Brain microvascular endothelial cell (primary cell): ENCODE results near the gene KMT2D.

Source experiments
- DNase-seq: peaks from one replicate; pipeline ENCODE4 v3.0.0-alpha.2; 2020
- H3K27ac ChIP-seq: fragments of 250-450 bp; sonication (Bioruptor Pico); 2 replicates; pipeline ENCODE4 v1.5.1; 2020; ENCODE audit warnings: mild to moderate bottlenecking, moderate library complexity
- H3K27me3 ChIP-seq: fragments of 250-450 bp; sonication (Bioruptor Pico); replicated peaks from 2 replicates; pipeline ENCODE4 v1.5.1; 2020; ENCODE audit warnings: mild to moderate bottlenecking
- H3K36me3 ChIP-seq: fragments of 250-450 bp; sonication (Bioruptor Pico); replicated peaks from 2 replicates; pipeline ENCODE4 v1.5.1; 2020; ENCODE audit warnings: mild to moderate bottlenecking
- H3K4me3 ChIP-seq: 2 replicates; pipeline ENCODE4 v1.5.1; 2011; ENCODE audit warnings: low read depth, mild to moderate bottlenecking, control low read depth, low read length, moderate library complexity
- in situ Hi-C: cut with HindIII; loops from 2 replicates; pipeline ENCODE4 v1.10.0; 2017; ENCODE audit warnings: low sequenced_read_pairs, low pct_ligation_motif_present
- TF ChIP-seq, protein P1 (sequence below): IDR thresholded peaks from 2 replicates; pipeline ENCODE4 v1.5.1; 2011; ENCODE audit warnings: low read depth, mild to moderate bottlenecking, moderate library complexity, low read length, control low read depth, inconsistent platforms; ENCODE audit errors: missing control alignments

KMT2D gene

GRCh38 chr12:49032679-49033447 is 27.7 kb downstream of the KMT2D start:
- peaks cover 84% of the 10 kb centered on the region for H3K36me3 ChIP-seq
- TF ChIP-seq, protein P1, sequence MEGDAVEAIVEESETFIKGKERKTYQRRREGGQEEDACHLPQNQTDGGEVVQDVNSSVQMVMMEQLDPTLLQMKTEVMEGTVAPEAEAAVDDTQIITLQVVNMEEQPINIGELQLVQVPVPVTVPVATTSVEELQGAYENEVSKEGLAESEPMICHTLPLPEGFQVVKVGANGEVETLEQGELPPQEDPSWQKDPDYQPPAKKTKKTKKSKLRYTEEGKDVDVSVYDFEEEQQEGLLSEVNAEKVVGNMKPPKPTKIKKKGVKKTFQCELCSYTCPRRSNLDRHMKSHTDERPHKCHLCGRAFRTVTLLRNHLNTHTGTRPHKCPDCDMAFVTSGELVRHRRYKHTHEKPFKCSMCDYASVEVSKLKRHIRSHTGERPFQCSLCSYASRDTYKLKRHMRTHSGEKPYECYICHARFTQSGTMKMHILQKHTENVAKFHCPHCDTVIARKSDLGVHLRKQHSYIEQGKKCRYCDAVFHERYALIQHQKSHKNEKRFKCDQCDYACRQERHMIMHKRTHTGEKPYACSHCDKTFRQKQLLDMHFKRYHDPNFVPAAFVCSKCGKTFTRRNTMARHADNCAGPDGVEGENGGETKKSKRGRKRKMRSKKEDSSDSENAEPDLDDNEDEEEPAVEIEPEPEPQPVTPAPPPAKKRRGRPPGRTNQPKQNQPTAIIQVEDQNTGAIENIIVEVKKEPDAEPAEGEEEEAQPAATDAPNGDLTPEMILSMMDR, result no peak

GRCh38 chr12:49032276-49032675 is 28.3 kb downstream of the KMT2D start:
- Histone ChIP-seq H3K36me3 (peaks cover 84% of the 10 kb centered on the region), H3K27ac (no peak overlapping the region), H3K4me3 (no peak overlapping the region), H3K27me3 (no peaks in the 10 kb centered on the region)
- in situ Hi-C loops, result no loop called here
- TF ChIP-seq, protein P1, result no peak
- DNase-seq, result no peak

More at GRCh38 chr12:49032679-49033447, 27.7 kb downstream of the KMT2D start:
- Histone ChIP-seq H3K27me3 (no peaks in the 10 kb centered on the region), H3K27ac (no peak overlapping the region), H3K4me3 (no peak overlapping the region)
- in situ Hi-C loops, result no loop called here
- no peak for DNase-seq

GRCh38 chr12:49031573-49032161 is 28.9 kb downstream of the KMT2D start:
- Histone ChIP-seq H3K36me3 (peaks cover 81% of the 10 kb centered on the region), H3K4me3 (no peak overlapping the region), H3K27ac (no peak overlapping the region), H3K27me3 (no peaks in the 10 kb centered on the region)
- in situ Hi-C loops, result no loop called here
- TF ChIP-seq, protein P1, result no peak
- no peak for DNase-seq

GRCh38 chr12:49030714-49031572 is 29.7 kb downstream of the KMT2D start:
- peaks cover 83% of the 10 kb centered on the region for H3K36me3 ChIP-seq
- H3K27me3 ChIP-seq, result no peaks in the 10 kb centered on the region

DNA sequence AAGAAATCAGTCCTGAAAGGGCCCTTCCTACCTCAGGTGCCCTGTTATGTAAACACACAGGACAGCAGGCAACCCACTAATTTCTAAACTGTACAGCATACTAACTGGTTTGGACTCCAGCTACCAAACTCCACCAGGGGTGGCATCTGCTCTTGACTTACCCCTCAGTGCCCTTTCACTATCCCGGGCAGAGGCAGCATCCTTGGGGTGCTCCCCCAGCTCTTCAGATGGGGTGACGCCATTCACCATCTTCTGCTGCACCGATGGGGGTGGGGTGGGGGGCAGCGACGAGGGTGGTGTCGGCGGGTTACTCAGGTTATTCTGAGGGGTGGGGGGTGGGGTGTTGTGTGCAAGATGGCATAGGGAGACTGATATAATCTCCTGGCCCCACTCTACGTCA is 30.5 kb downstream of the KMT2D start:
- H3K4me3 ChIP-seq, result no peak overlapping the region
- in situ Hi-C loops, result no loop called here
- DNase-seq, result no peak
- H3K27ac ChIP-seq, result no peak overlapping the region
- no peaks in the 10 kb centered on the region for H3K27me3 ChIP-seq
- TF ChIP-seq, protein P1, result no peak
- peaks cover 77% of the 10 kb centered on the region for H3K36me3 ChIP-seq

More at GRCh38 chr12:49030714-49031572, 29.7 kb downstream of the KMT2D start:
- in situ Hi-C loops, result no loop called here
- H3K4me3 ChIP-seq, result no peak overlapping the region
- TF ChIP-seq, protein P1, result no peak
- H3K27ac ChIP-seq, result no peak overlapping the region
- DNase-seq, result no peak
